CD4-positive, alpha-beta T cell (primary cell): ENCODE data around the gene CUEDC1. TPM values are rescaled to one million over a fixed set of nuclear protein-coding genes. Genes with fewer than 3 reads are reported as not detected.

Source experiments
- ATAC-seq: fragments of 200-7000 bp; cut with Tn5 transposase; one replicate; pipeline ENCODE4 v1.10.0; 2022; ENCODE audit warnings: mild to moderate bottlenecking; ENCODE audit not compliant: poor library complexity
- CTCF ChIA-PET: fragments of 350-600 bp; sonication (Branson Sonifier 250); formaldehyde crosslinking; loops from one replicate; lab custom pipeline; 2021; ENCODE audit warnings: antibody characterized with exemption, inconsistent platforms; lab: Charles Lee
- POLR2A ChIA-PET: fragments of 350-600 bp; sonication (Branson Sonifier 250); formaldehyde crosslinking; loops from one replicate; lab custom pipeline; 2021; ENCODE audit warnings: antibody characterized with exemption, inconsistent platforms; lab: Charles Lee
- DNase-seq, 14 experiments: peaks; one replicate each; pipeline ENCODE4 v3.0.0-alpha.2; 2013 to 2020; ENCODE audit warnings: mixed read lengths in 2 of 14
- H3K27ac ChIP-seq, 2 donors: one replicate each; pipeline versions ENCODE4 v1.5.1 to v1.7.0; 2013; ENCODE audit warnings: low read length in 2 of 2, low read depth in 1 of 2, mild to moderate bottlenecking in 1 of 2
- H3K27me3 ChIP-seq, 2 experiments: 1 replicate in 1 of 2; 2 replicates in 1 of 2; pipeline versions ENCODE4 v1.6.1 to v1.7.0; 2013; ENCODE audit warnings: low read length in 2 of 2, control low read depth in 1 of 2, mild to moderate bottlenecking in 1 of 2, moderate library complexity in 1 of 2; ENCODE audit not compliant: insufficient read depth in 2 of 2, control insufficient read depth in 1 of 2
- H3K36me3 ChIP-seq: one replicate; pipeline ENCODE4 v1.6.1; 2013; ENCODE audit warnings: low read length, control low read depth; ENCODE audit not compliant: insufficient read depth
- H3K4me1 ChIP-seq: one replicate; pipeline ENCODE4 v1.6.1; 2013; ENCODE audit warnings: low read length, control low read depth; ENCODE audit not compliant: insufficient read depth
- H3K4me3 ChIP-seq: one replicate; pipeline ENCODE4 v1.5.1; 2013; ENCODE audit warnings: mild to moderate bottlenecking, low read length, moderate library complexity
- H3K9me3 ChIP-seq, 2 experiments: 1 replicate in 1 of 2; 2 replicates in 1 of 2; pipeline versions ENCODE4 v1.6.1 to v1.7.0; 2013; ENCODE audit warnings: low read length in 2 of 2, mild to moderate bottlenecking in 2 of 2, control low read depth in 1 of 2, moderate library complexity in 1 of 2; ENCODE audit not compliant: control insufficient read depth in 1 of 2, insufficient read depth in 1 of 2
- H3K27ac Mint-ChIP-seq: one replicate; pipeline ENCODE4 v1.8.0; 2020; ENCODE audit warnings: mixed read lengths
- H3K27me3 Mint-ChIP-seq: one replicate; pipeline ENCODE4 v1.8.0; 2021; ENCODE audit warnings: mixed read lengths
- H3K36me3 Mint-ChIP-seq: one replicate; pipeline ENCODE4 v1.8.0; 2021; ENCODE audit warnings: low read depth, mixed read lengths
- H3K4me1 Mint-ChIP-seq: one replicate; pipeline ENCODE4 v1.8.0; 2021; ENCODE audit warnings: low read depth, mixed read lengths
- H3K4me3 Mint-ChIP-seq: one replicate; pipeline ENCODE4 v1.8.0; 2020; ENCODE audit warnings: mild to moderate bottlenecking, mixed read lengths
- H3K9me3 Mint-ChIP-seq: one replicate; pipeline ENCODE4 v1.8.0; 2020; ENCODE audit warnings: mixed read lengths
- CTCF ChIP-seq: fragments of 200-600 bp; IDR thresholded peaks from one replicate; pipeline ENCODE4 v1.8.0; 2022; ENCODE audit warnings: antibody characterized with exemption, mild to moderate bottlenecking
- intact Hi-C, 2 experiments: fragments of 100-400 bp; cut with DNase I in 1 of 2; cut with micrococcal nuclease in 1 of 2; formaldehyde crosslinking; loops; one replicate each; pipeline versions ENCODE4 v1.15.1 to v1.9.0; 2023 to 2025; cut with DNase I, micrococcal nuclease
- total RNA-seq, 174 experiments: library from RNA in 2 of 174; stranded (reverse) in 2 of 174; gene quantifications; one replicate each; pipeline ENCODE4 v1.2.3 and lab custom pipeline; 2021 to 2026

CUEDC1 gene
- total RNA-seq, 2 experiments from 2014 or later, result 0.41 to 1.0 TPM

- Mint-ChIP-seq H3K4me1 (peaks cover 30% of the 10 kb centered on the region), H3K27ac (no peak overlapping the region), H3K27me3 (peaks cover 15% of the 10 kb centered on the region), H3K9me3 (no peaks in the 10 kb centered on the region), H3K4me3 (no peak overlapping the region), H3K36me3 (no peaks in the 10 kb centered on the region)
- no peak for DNase-seq
- Histone ChIP-seq H3K36me3 (no peaks in the 10 kb centered on the region), H3K4me3 (no peak overlapping the region), H3K4me1 (peaks cover 33% of the 10 kb centered on the region), H3K27me3 (peaks cover 0 to 3% of the 10 kb centered on the region in 2 experiments), H3K27ac (no peak overlapping the region), H3K9me3 (no peaks in the 10 kb centered on the region)
- no peak for TF ChIP-seq CTCF
- ChIA-PET CTCF (interaction anchor here (0.6 to 1.1 kb wide), 2 partner anchors 20 to 474 kb away, joined by 3 read pairs; no protein-coding TSS in a partner anchor), POLR2A (interaction anchor here (1.0 to 1.6 kb wide), 2 partner anchors 10 to 84 kb away, joined by 3 to 4 read pairs; partner anchors contain the start of gene CUEDC1)
- no peak for ATAC-seq
- intact Hi-C loops, result no loop called here
Observed at GRCh38 chr17:57944908-57945307, 10.3 kb downstream of the CUEDC1 start.

- peaks cover 20% of the 10 kb centered on the region for H3K27me3 Mint-ChIP-seq
- H3K27ac Mint-ChIP-seq, result no peak overlapping the region
- no peaks in the 10 kb centered on the region for H3K36me3 ChIP-seq
- H3K4me3 ChIP-seq, result no peak overlapping the region
- no peaks in the 10 kb centered on the region for H3K36me3 Mint-ChIP-seq
- no peaks in the 10 kb centered on the region for H3K9me3 Mint-ChIP-seq
- H3K4me3 Mint-ChIP-seq, result no peak overlapping the region
- intact Hi-C loops, result no loop called here
- POLR2A ChIA-PET, result no interaction called here
- peaks cover 27% of the 10 kb centered on the region for H3K4me1 Mint-ChIP-seq
- no peak for DNase-seq
- H3K9me3 ChIP-seq, result no peaks in the 10 kb centered on the region
- peaks cover 27% of the 10 kb centered on the region for H3K4me1 ChIP-seq
- peaks cover 0 to 3% of the 10 kb centered on the region in 2 experiments for H3K27me3 ChIP-seq
- no peak for TF ChIP-seq CTCF
- H3K27ac ChIP-seq, result no peak overlapping the region
- ATAC-seq, result no peak
- CTCF ChIA-PET, result no interaction called here
Observed at GRCh38 chr17:57943645-57944044, 11.6 kb downstream of the CUEDC1 start.

- TF ChIP-seq CTCF, result no peak
- Histone ChIP-seq H3K4me3 (no peak overlapping the region), H3K36me3 (no peaks in the 10 kb centered on the region), H3K27ac (no peak overlapping the region), H3K9me3 (no peaks in the 10 kb centered on the region), H3K4me1 (peaks cover 22% of the 10 kb centered on the region), H3K27me3 (peaks cover 0 to 3% of the 10 kb centered on the region in 2 experiments)
- ATAC-seq (no peak), DNase-seq (peak in 2 of 14 experiments; percentile 24 to 29)
- Mint-ChIP-seq H3K4me1 (peaks cover 22% of the 10 kb centered on the region), H3K27me3 (peaks cover 20% of the 10 kb centered on the region), H3K27ac (no peak overlapping the region), H3K9me3 (no peaks in the 10 kb centered on the region), H3K4me3 (no peak overlapping the region), H3K36me3 (no peaks in the 10 kb centered on the region)
- intact Hi-C loops, result no loop called here
- CTCF ChIA-PET, result no interaction called here
- POLR2A ChIA-PET, result no interaction called here
Observed at GRCh38 chr17:57943140-57943539, 12.1 kb downstream of the CUEDC1 start.
